CD14-positive monocyte (primary cell): ENCODE data around the gene HLTF. TPM values are rescaled to one million over a fixed set of nuclear protein-coding genes. Genes with fewer than 3 reads are reported as not detected.

Experiments
- DNase-seq, 3 donors: peaks; one replicate each; pipeline ENCODE4 v3.0.0-alpha.2; 2011 to 2022
- H2AFZ ChIP-seq: 2 replicates; pipeline ENCODE4 v1.6.0; 2012; ENCODE audit warnings: mild to moderate bottlenecking, low read depth, low read length, inconsistent platforms; ENCODE audit not compliant: insufficient read depth, poor library complexity, severe bottlenecking
- H3K27ac ChIP-seq, 2 donors: 1 replicate in 1 of 2; 2 replicates in 1 of 2; pipeline ENCODE4 v1.5.1; 2012 to 2013; ENCODE audit warnings: low read length in 2 of 2, control low read depth in 1 of 2, inconsistent platforms in 1 of 2, low read depth in 1 of 2, mild to moderate bottlenecking in 1 of 2
- H3K27me3 ChIP-seq, 2 donors: one replicate each; pipeline versions ENCODE4 v1.6.0 to v1.6.1; 2011 to 2013; ENCODE audit warnings: low read length in 2 of 2; ENCODE audit not compliant: control insufficient read depth in 2 of 2, insufficient read depth in 2 of 2
- H3K36me3 ChIP-seq, 2 donors: replicated peaks in 1 of 2; 1 replicate in 1 of 2; 2 replicates in 1 of 2; pipeline versions ENCODE4 v1.5.1 to v1.6.1; 2012 to 2013; ENCODE audit warnings: low read length in 2 of 2, control low read depth in 1 of 2, inconsistent platforms in 1 of 2, mild to moderate bottlenecking in 1 of 2; ENCODE audit not compliant: insufficient read depth in 2 of 2, control insufficient read depth in 1 of 2
- H3K4me1 ChIP-seq, 2 donors: 1 replicate in 1 of 2; 2 replicates in 1 of 2; pipeline versions ENCODE4 v1.5.1 to v1.6.1; 2012 to 2013; ENCODE audit warnings: low read length in 2 of 2, control low read depth in 1 of 2, inconsistent platforms in 1 of 2, mild to moderate bottlenecking in 1 of 2, moderate library complexity in 1 of 2; ENCODE audit not compliant: insufficient read depth in 2 of 2, control insufficient read depth in 1 of 2
- H3K4me2 ChIP-seq: replicated peaks from 2 replicates; pipeline ENCODE3; 2012; ENCODE audit warnings: low read length, moderate library complexity, mild to moderate bottlenecking; ENCODE audit not compliant: poor library complexity, severe bottlenecking; ENCODE audit errors: extremely low read depth
- H3K4me3 ChIP-seq, 3 experiments: fragments of 200-600 bp in 1 of 3; sonication (generic) in 1 of 3; replicated peaks in 1 of 3; 1 replicate in 2 of 3; 2 replicates in 1 of 3; pipeline ENCODE4 v1.5.1; 2011 to 2013; ENCODE audit warnings: low read length in 3 of 3, mild to moderate bottlenecking in 3 of 3, control low read depth in 2 of 3, low read depth in 2 of 3, inconsistent platforms in 1 of 3, moderate library complexity in 1 of 3
- H3K79me2 ChIP-seq: 2 replicates; pipeline ENCODE4 v1.6.0; 2012; ENCODE audit warnings: mild to moderate bottlenecking, control low read depth, inconsistent platforms, low read length, moderate library complexity; ENCODE audit not compliant: insufficient read depth
- H3K9ac ChIP-seq: 2 replicates; pipeline ENCODE4 v1.6.0; 2017; ENCODE audit warnings: low read length, mild to moderate bottlenecking; ENCODE audit not compliant: insufficient read depth, poor library complexity, severe bottlenecking
- H3K9me3 ChIP-seq, 2 donors: replicated peaks in 1 of 2; 1 replicate in 1 of 2; 2 replicates in 1 of 2; pipeline versions ENCODE4 v1.5.1 to v1.6.1; 2012 to 2013; ENCODE audit warnings: low read length in 2 of 2, control low read depth in 1 of 2; ENCODE audit not compliant: control insufficient read depth in 1 of 2, insufficient read depth in 1 of 2
- H4K20me1 ChIP-seq: 2 replicates; pipeline ENCODE4 v1.6.0; 2012; ENCODE audit warnings: mild to moderate bottlenecking, low read length, control low read depth, moderate library complexity; ENCODE audit not compliant: insufficient read depth
- H3K27ac Mint-ChIP-seq, 7 donors: one replicate each; pipeline ENCODE4 v1.8.0; 2020; ENCODE audit warnings: mild to moderate bottlenecking in 7 of 7, mixed read lengths in 7 of 7, moderate library complexity in 6 of 7, inconsistent platforms in 2 of 7
- H3K27me3 Mint-ChIP-seq, 3 donors: one replicate each; pipeline ENCODE4 v1.8.0; 2021 to 2022; ENCODE audit warnings: low read depth in 3 of 3, mild to moderate bottlenecking in 3 of 3, mixed read lengths in 3 of 3, moderate library complexity in 3 of 3, inconsistent platforms in 1 of 3
- H3K36me3 Mint-ChIP-seq, 2 donors: one replicate each; pipeline ENCODE4 v1.8.0; 2020; ENCODE audit warnings: mixed read lengths in 2 of 2, inconsistent platforms in 1 of 2, mild to moderate bottlenecking in 1 of 2
- H3K4me1 Mint-ChIP-seq: one replicate; pipeline ENCODE4 v1.8.0; 2020; ENCODE audit warnings: mild to moderate bottlenecking, mixed read lengths
- H3K4me3 Mint-ChIP-seq, 2 donors: one replicate each; pipeline ENCODE4 v1.8.0; 2020; ENCODE audit warnings: mild to moderate bottlenecking in 2 of 2, mixed read lengths in 2 of 2, moderate library complexity in 1 of 2
- H3K9me3 Mint-ChIP-seq, 7 donors: one replicate each; pipeline ENCODE4 v1.8.0; 2020 to 2022; ENCODE audit warnings: mixed read lengths in 7 of 7, mild to moderate bottlenecking in 6 of 7, moderate library complexity in 6 of 7, inconsistent platforms in 2 of 7
- WGBS: methylation state at CpG from one replicate; pipeline ENCODE4 v1.1.5; 2013; ENCODE audit warnings: missing lambda C conversion rate; ENCODE audit not compliant: insufficient coverage; 5-methylcytosine and 5-hydroxymethylcytosine counted together
- intact Hi-C, 2 donors: fragments of 100-400 bp; cut with micrococcal nuclease; formaldehyde crosslinking; loops; one replicate each; pipeline versions ENCODE4 v1.15.0 to v1.15.1; 2023
- polyA plus RNA-seq, 3 donors: library from polyadenylated mRNA; depleted of rRNA in 1 of 3; unstranded in 2 of 3; stranded (reverse) in 1 of 3; fragments of 300-500 nt in 2 of 3; fragments of >200 nt in 1 of 3; fragmentation: Illumina TruSeq in 2 of 3; gene quantifications; 1 replicate in 2 of 3; 2 replicates in 1 of 3; pipeline ENCODE4 v1.2.3, GENCODE V29; 2012 to 2021
- TF ChIP-seq, protein P1 (sequence below): fragments of 200-600 bp; IDR thresholded peaks from one replicate; pipeline ENCODE4 v1.8.0; 2022; ENCODE audit warnings: antibody characterized with exemption, mild to moderate bottlenecking

Gene HLTF
- polyA plus RNA-seq, 3 donors, result 2.0 to 4.6 (median 2.7) TPM

DNA sequence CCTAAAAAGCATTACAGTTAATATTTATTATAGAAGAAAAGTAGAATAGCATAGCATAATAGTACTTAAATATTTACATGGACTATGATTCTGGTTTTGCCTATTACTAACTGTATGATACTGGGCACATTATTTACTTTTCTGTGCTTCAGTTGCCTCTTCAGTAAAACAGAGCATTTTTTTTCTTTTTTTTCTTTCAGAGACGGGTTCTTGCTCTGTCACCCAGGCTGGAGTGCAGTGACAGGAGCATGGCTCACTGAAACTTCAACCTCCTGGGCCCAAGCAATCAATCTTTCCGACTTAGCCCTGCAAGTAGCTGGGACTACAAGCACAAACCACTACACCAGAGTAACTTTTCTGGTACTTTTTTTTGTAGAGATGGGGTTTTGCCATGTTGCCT, 48.0 kb downstream of the HLTF start:
- DNase-seq, result no peak
- peaks cover 29 to 41% of the 10 kb centered on the region in 2 donors for H3K36me3 ChIP-seq
- intact Hi-C loops, result no loop called here
- no peak overlapping the region for H3K4me3 ChIP-seq
- no peaks in the 10 kb centered on the region for H3K79me2 ChIP-seq
- H3K9ac ChIP-seq, result no peak overlapping the region
- H3K27me3 Mint-ChIP-seq, result no peaks in the 10 kb centered on the region
- no peaks in the 10 kb centered on the region for H3K27me3 ChIP-seq
- H3K27ac Mint-ChIP-seq, result no peak overlapping the region
- peaks cover 0 to 3% (median 0%) of the 10 kb centered on the region in 7 donors for H3K9me3 Mint-ChIP-seq
- H3K4me2 ChIP-seq, result no peak overlapping the region
- no peaks in the 10 kb centered on the region for H3K4me1 ChIP-seq
- TF ChIP-seq, protein P1, sequence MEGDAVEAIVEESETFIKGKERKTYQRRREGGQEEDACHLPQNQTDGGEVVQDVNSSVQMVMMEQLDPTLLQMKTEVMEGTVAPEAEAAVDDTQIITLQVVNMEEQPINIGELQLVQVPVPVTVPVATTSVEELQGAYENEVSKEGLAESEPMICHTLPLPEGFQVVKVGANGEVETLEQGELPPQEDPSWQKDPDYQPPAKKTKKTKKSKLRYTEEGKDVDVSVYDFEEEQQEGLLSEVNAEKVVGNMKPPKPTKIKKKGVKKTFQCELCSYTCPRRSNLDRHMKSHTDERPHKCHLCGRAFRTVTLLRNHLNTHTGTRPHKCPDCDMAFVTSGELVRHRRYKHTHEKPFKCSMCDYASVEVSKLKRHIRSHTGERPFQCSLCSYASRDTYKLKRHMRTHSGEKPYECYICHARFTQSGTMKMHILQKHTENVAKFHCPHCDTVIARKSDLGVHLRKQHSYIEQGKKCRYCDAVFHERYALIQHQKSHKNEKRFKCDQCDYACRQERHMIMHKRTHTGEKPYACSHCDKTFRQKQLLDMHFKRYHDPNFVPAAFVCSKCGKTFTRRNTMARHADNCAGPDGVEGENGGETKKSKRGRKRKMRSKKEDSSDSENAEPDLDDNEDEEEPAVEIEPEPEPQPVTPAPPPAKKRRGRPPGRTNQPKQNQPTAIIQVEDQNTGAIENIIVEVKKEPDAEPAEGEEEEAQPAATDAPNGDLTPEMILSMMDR, result no peak
- no peak overlapping the region for H3K27ac ChIP-seq
- peaks cover 5% of the 10 kb centered on the region for H3K4me1 Mint-ChIP-seq
- 100% methylated on average over 1 of the region's 2 CpGs for WGBS
- H3K36me3 Mint-ChIP-seq, result peaks cover 33 to 54% of the 10 kb centered on the region in 2 donors
- no peaks in the 10 kb centered on the region for H4K20me1 ChIP-seq
- H2AFZ ChIP-seq, result no peak overlapping the region
- H3K9me3 ChIP-seq, result no peaks in the 10 kb centered on the region
- H3K4me3 Mint-ChIP-seq, result no peak overlapping the region

DNA sequence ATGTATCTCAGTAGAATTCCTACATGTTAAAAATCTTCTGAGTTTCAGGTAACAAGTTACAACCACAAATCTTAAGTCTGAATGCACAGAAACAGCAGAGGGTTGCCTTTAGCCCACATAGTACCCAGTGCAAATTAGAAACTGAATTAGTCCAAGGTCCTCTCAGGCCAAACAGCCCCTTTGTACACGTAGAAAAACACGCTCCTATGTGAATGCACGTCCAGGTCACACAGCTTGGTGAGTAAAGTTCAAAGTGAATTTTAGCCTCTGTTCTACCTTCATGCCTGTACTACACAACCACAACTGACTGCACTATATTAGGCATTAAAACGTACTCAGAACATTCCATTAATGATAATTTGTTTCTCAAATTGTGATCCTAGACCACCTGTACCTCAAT, 48.6 kb downstream of the HLTF start:
- Histone ChIP-seq H3K4me2 (no peak overlapping the region), H3K4me1 (no peaks in the 10 kb centered on the region), H3K9me3 (no peaks in the 10 kb centered on the region), H2AFZ (no peak overlapping the region), H3K4me3 (no peak overlapping the region), H3K36me3 (peaks cover 29 to 46% of the 10 kb centered on the region in 2 donors), H3K27ac (no peak overlapping the region), H4K20me1 (no peaks in the 10 kb centered on the region), H3K27me3 (no peaks in the 10 kb centered on the region), H3K9ac (no peak overlapping the region), H3K79me2 (no peaks in the 10 kb centered on the region)
- no peak for DNase-seq
- Mint-ChIP-seq H3K36me3 (peaks cover 29 to 53% of the 10 kb centered on the region in 2 donors), H3K4me3 (no peak overlapping the region), H3K27ac (no peak overlapping the region), H3K27me3 (no peaks in the 10 kb centered on the region), H3K4me1 (no peaks in the 10 kb centered on the region), H3K9me3 (peaks cover 0 to 3% (median 0%) of the 10 kb centered on the region in 7 donors)
- intact Hi-C loops, result no loop called here
- no CpG with 5 or more reads among the region's 4 CpGs for WGBS
- TF ChIP-seq, protein P1, result no peak
